Suprapubic skin (tissue), 4 donors: Measurements from ENCODE around the gene BICC1. TPM values are rescaled to one million over a fixed set of nuclear protein-coding genes. Genes with fewer than 3 reads are reported as not detected.

Experiments
- DNase-seq, 2 donors: peaks; one replicate each; pipeline ENCODE4 v3.0.0-alpha.2; 2019; ENCODE audit warnings: low spot score in 2 of 2
- H3K27ac ChIP-seq: fragments of 200-600 bp; sonication (generic); one replicate; pipeline ENCODE4 v1.5.1; 2019
- H3K27me3 ChIP-seq: fragments of 200-600 bp; sonication (generic); one replicate; pipeline ENCODE4 v1.5.1; 2019
- H3K36me3 ChIP-seq: fragments of 200-600 bp; sonication (generic); one replicate; pipeline ENCODE4 v1.5.1; 2019
- H3K4me1 ChIP-seq: fragments of 200-600 bp; sonication (generic); one replicate; pipeline ENCODE4 v1.5.1; 2019
- H3K4me3 ChIP-seq: fragments of 200-600 bp; sonication (generic); one replicate; pipeline ENCODE4 v1.5.1; 2019; ENCODE audit warnings: mild to moderate bottlenecking
- H3K9me3 ChIP-seq: fragments of 200-600 bp; sonication (generic); one replicate; pipeline ENCODE4 v1.5.1; 2019
- EP300 ChIP-seq: sonication (generic); formaldehyde crosslinking; IDR thresholded peaks from one replicate; pipeline ENCODE4 v1.6.1; 2017; ENCODE audit warnings: antibody characterized with exemption
- POLR2A ChIP-seq, 2 donors: fragments of 450-650 bp; IDR thresholded peaks; one replicate each; pipeline ENCODE4 v1.6.1; 2017; ENCODE audit warnings: antibody characterized with exemption in 2 of 2, mild to moderate bottlenecking in 2 of 2, moderate library complexity in 2 of 2
- POLR2AphosphoS5 ChIP-seq, 3 donors: sonication (generic); formaldehyde crosslinking; IDR thresholded peaks; one replicate each; pipeline ENCODE4 v1.6.1; 2017; ENCODE audit warnings: antibody characterized with exemption in 3 of 3
- WGBS: methylation state at CpG from one replicate; pipeline ENCODE4 v1.1.5; 2018; 5-methylcytosine and 5-hydroxymethylcytosine counted together
- total RNA-seq, 4 donors: library from RNA; depleted of rRNA; stranded (reverse); fragments of >200 nt; gene quantifications; one replicate each; pipeline ENCODE4 v1.1.0, GENCODE V29; 2016
- TF ChIP-seq, protein P1 (sequence below), 2 donors: fragments of 200-600 bp in 1 of 2; fragments of 450-650 bp in 1 of 2; sonication (generic) in 1 of 2; IDR thresholded peaks; one replicate each; pipeline ENCODE4 v1.5.1; 2016 to 2019; ENCODE audit warnings: antibody characterized with exemption in 2 of 2, mild to moderate bottlenecking in 1 of 2, moderate library complexity in 1 of 2

Gene BICC1
- total RNA-seq, 4 donors from 2014 or later: 2.4 to 6.9 (median 3.5) TPM

DNA sequence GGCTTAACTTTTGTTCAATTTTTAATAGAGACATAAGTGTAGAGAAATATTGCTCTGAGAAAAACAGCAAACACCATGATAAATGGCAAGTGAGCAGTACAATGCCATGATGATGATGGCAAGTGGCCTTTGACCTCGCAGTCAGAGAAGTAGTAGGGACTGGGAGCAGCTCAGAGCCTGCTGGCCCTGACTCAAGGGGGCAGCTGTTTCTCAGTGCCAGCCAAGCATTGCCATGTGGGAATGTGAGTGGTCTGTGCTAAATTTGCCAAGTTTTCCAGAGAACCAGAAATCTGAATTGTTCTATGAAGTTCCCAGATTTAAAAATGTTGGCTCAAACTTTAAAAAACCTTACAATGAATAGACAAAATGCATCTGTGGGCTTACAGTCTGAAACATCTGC is 187.9 kb downstream of the BICC1 start:
- WGBS: 71% methylated on average over 1 of the region's 1 CpG
- DNase-seq: no peak
- Histone ChIP-seq H3K4me1 (peaks cover 13% of the 10 kb centered on the region), H3K27ac (no peak overlapping the region), H3K27me3 (no peaks in the 10 kb centered on the region), H3K9me3 (no peaks in the 10 kb centered on the region), H3K4me3 (no peak overlapping the region), H3K36me3 (no peaks in the 10 kb centered on the region)
- TF ChIP-seq EP300: no peak
- no peak for TF ChIP-seq POLR2A (IDR thresholded peaks at IDR 0.05)
- no peak for TF ChIP-seq POLR2AphosphoS5 (IDR thresholded peaks at IDR 0.05)
- TF ChIP-seq, protein P1, sequence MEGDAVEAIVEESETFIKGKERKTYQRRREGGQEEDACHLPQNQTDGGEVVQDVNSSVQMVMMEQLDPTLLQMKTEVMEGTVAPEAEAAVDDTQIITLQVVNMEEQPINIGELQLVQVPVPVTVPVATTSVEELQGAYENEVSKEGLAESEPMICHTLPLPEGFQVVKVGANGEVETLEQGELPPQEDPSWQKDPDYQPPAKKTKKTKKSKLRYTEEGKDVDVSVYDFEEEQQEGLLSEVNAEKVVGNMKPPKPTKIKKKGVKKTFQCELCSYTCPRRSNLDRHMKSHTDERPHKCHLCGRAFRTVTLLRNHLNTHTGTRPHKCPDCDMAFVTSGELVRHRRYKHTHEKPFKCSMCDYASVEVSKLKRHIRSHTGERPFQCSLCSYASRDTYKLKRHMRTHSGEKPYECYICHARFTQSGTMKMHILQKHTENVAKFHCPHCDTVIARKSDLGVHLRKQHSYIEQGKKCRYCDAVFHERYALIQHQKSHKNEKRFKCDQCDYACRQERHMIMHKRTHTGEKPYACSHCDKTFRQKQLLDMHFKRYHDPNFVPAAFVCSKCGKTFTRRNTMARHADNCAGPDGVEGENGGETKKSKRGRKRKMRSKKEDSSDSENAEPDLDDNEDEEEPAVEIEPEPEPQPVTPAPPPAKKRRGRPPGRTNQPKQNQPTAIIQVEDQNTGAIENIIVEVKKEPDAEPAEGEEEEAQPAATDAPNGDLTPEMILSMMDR (IDR thresholded peaks at IDR 0.05): no peak

DNA sequence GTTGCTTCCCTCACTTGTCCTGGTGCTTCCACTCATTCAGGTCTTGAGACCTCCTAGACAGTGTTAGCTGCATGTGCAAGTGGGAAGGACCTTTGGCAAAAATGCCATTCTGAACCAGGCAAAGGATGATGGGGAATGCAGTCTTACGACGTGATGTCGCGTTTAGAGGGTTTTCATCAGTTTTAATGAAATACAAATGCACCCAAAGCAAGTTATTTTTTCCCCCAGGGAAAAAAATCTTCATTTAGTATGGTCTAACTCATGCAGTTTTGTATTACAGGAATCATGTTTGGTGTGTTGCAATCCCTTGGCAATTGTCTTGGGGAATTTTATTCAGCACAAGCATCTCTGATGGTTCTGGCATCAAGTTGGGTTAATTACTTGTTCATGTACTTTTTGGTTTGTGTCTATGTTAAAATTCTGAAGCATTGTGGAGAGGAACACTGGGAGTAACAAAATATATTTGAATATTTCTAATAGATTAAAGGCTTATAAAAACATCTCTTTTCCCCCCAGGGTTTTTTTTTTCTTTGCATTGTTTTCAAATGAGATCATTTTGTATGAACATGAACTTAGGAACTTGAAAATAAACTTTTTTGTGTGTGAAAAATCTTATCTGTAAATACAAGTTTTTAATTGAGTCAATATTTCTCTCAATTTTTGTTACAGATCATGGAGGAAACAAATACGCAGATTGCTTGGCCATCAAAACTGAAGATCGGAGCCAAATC is 188.9 kb downstream of the BICC1 start:
- Histone ChIP-seq H3K9me3 (no peaks in the 10 kb centered on the region), H3K4me1 (peaks cover 13% of the 10 kb centered on the region), H3K27ac (no peak overlapping the region), H3K27me3 (no peaks in the 10 kb centered on the region), H3K36me3 (no peaks in the 10 kb centered on the region), H3K4me3 (no peak overlapping the region)
- DNase-seq: no peak
- WGBS: 26% methylated on average over 6 of the region's 6 CpGs
- TF ChIP-seq, protein P1 (IDR thresholded peaks at IDR 0.05): no peak
- no peak for TF ChIP-seq POLR2A (IDR thresholded peaks at IDR 0.05)
- TF ChIP-seq EP300: no peak
- no peak for TF ChIP-seq POLR2AphosphoS5 (IDR thresholded peaks at IDR 0.05)

DNA sequence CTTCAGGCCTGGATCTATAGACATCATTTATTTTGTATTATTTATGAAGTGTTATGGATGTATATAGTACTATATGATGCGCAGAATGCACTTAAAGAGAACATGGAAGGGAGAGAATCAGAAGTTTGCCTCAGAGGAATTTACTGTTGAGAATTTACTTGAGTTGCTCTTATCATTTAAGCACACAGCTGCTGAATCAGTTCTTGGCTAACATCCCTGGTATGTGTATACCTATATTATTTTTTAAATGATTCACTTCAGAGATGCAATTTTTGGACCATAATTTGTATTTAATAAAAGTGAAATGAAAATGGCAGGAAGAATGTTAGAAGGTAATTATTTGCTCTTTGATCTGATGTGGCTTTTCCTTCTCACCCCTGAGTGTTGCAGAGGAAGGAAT is 191.6 kb downstream of the BICC1 start:
- no peak for DNase-seq
- H3K4me3 ChIP-seq: no peak overlapping the region
- 81% methylated on average over 1 of the region's 1 CpG for WGBS
- H3K27ac ChIP-seq: no peak overlapping the region
- no peaks in the 10 kb centered on the region for H3K36me3 ChIP-seq
- H3K27me3 ChIP-seq: no peaks in the 10 kb centered on the region
- H3K4me1 ChIP-seq: peaks cover 13% of the 10 kb centered on the region
- TF ChIP-seq POLR2A (IDR thresholded peaks at IDR 0.05): no peak
- no peak for TF ChIP-seq EP300
- no peak for TF ChIP-seq POLR2AphosphoS5 (IDR thresholded peaks at IDR 0.05)
- TF ChIP-seq, protein P1 (IDR thresholded peaks at IDR 0.05): no peak
- no peaks in the 10 kb centered on the region for H3K9me3 ChIP-seq

DNA sequence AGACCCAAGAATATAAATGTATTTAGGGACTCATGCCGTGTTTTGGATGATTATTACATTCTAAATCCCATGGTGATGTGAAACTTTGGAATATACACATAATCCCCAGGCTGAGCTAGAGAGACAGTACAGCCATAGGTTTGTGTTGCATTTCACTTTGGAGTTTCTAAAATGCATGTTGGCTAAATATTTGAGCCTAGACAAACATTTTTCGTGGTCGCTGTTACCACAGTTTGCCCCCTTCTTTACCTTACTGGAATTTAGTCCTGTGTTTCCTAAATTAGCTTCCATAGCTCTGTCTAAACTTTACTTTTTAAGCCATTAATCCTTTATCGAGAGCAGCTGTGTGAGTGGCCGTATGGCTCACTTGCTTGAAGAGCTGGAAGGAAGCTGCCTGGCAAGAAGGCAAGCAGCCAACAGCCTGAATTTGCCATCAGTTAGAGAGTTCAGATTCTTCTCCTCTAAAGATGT is 192.0 kb downstream of the BICC1 start:
- no peak for DNase-seq
- Histone ChIP-seq H3K9me3 (no peaks in the 10 kb centered on the region), H3K27ac (no peak overlapping the region), H3K4me3 (no peak overlapping the region), H3K27me3 (no peaks in the 10 kb centered on the region), H3K4me1 (peaks cover 13% of the 10 kb centered on the region), H3K36me3 (no peaks in the 10 kb centered on the region)
- TF ChIP-seq POLR2A (IDR thresholded peaks at IDR 0.05) (no peak), EP300 (no peak), POLR2AphosphoS5 (IDR thresholded peaks at IDR 0.05) (no peak)
- TF ChIP-seq, protein P1 (IDR thresholded peaks at IDR 0.05): no peak
- 19% methylated on average over 5 of the region's 5 CpGs for WGBS

DNA sequence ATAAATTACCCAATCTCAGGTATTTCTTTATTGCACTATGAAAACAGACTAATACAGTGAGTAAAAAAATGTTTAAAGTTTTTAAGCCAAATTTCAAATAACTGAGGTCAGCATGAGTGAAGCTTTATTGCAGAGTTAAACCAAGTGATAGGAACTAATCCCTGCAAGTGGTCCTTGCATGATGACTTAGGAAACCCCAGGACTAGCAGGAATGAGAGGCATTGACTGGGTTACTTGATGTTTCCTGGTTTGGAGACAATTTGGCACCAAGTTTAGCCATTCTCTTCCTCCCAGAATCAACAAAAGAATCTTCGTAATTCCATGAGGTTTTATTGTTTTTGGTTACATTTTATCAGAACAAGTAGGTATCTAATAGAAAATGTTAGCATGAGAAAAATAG is 194.2 kb downstream of the BICC1 start:
- H3K27me3 ChIP-seq: no peaks in the 10 kb centered on the region
- no peaks in the 10 kb centered on the region for H3K9me3 ChIP-seq
- WGBS: 69% methylated on average over 1 of the region's 1 CpG
- H3K36me3 ChIP-seq: no peaks in the 10 kb centered on the region
- TF ChIP-seq, protein P1 (IDR thresholded peaks at IDR 0.05): no peak
- no peak for TF ChIP-seq EP300
- no peak for TF ChIP-seq POLR2A (IDR thresholded peaks at IDR 0.05)
- DNase-seq: no peak
- H3K4me3 ChIP-seq: no peak overlapping the region
- no peak overlapping the region for H3K27ac ChIP-seq
- peaks cover 4% of the 10 kb centered on the region for H3K4me1 ChIP-seq
